Mammary epithelial cell (primary cell): ENCODE data around the gene TCF19.

ENCODE experiments used
- CTCF ChIP-seq, 2 donors: IDR thresholded peaks in 1 of 2; conservative IDR thresholded peaks in 1 of 2; 2 replicates each; pipeline ENCODE4 v1.5.1; 2011 to 2012; ENCODE audit warnings: inconsistent platforms in 2 of 2, low read length in 2 of 2, mild to moderate bottlenecking in 2 of 2, control low read depth in 1 of 2, low read depth in 1 of 2; ENCODE audit not compliant: insufficient read depth in 1 of 2; ENCODE audit errors: extremely low read depth in 1 of 2
- EZH2 ChIP-seq: IDR thresholded peaks from 2 replicates; pipeline ENCODE4 v1.6.1; 2012; ENCODE audit warnings: low read length, inconsistent platforms, borderline replicate concordance

- no peak for TF ChIP-seq CTCF (conservative IDR thresholded peaks at IDR 0.05 in 1 of 2, IDR thresholded peaks at IDR 0.05 in 1 of 2; ENCODE audit: extremely low read depth in 1 of 2, insufficient read depth in 1 of 2, low read depth in 1 of 2, low read length in 2 of 2)
- TF ChIP-seq EZH2 = no peak
Measured at GRCh38 chr6:31111712-31112111, 46.7 kb upstream of the TCF19 start.
